NCI-H510A (cell line): ENCODE results near the gene ITK.

Experiments
- DNase-seq: peaks from one replicate; lab custom pipeline; 2025; lab: John Stamatoyannopoulos, UW

ITK gene

DNA sequence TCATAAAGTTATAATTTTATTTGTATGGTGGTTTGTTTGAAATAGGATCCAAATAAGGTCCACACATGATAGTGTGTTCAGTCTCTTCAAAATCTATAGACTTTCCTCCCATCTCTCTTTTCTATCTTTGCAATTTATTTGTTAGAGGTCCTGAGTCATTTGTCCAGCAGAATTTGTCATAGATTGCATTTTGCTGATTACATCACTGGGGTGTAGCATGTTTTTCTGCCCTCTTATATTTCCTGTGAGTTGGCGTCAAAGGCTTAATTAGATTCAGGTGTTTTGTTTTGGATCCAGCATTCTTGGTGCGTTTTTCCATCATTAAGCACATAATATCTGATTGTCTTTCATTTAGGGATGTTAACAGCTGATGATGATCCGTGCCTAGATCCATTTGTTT is 100.3 kb downstream of the ITK start:
- DNase-seq, result no peak

DNA sequence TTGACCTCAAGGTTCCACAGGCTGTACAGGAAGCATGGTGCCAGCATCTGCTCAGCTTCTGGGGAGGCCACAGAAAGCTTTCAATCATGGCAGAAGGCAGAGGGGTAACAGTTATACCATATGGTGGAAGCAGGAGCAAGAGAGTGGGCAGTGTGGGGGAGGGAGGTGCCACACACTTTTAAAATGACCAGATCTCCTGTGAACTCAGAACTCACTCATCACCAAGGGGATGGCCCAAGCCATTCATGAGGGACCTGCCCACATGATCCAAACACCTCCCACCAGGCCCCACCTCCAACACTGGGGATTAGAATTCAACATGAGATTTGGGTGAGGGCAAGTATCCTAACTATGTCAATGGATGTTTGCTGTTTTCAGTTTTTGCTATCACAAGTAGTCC is 101.5 kb downstream of the ITK start:
- no peak for DNase-seq

DNA sequence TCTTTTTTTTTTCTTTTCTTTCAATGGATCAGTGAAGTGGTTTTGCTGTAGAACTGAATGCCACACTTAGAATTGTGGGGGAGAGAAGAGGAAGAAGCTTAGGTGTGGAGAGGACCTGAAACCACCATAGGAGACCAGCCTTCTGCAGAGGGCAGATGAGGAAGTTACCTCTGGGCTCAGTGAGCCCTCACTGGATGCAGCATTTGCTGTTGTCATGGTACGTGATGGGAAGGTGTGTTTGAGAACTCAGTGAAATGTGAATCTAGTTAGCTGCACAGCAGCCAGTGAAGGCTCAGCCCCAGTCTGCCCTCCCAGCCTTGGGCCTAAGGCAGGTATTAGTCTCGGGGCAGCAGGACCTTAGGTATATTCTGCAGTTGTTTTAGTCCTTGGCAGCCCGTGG is 102.8 kb downstream of the ITK start:
- DNase-seq, result no peak

DNA sequence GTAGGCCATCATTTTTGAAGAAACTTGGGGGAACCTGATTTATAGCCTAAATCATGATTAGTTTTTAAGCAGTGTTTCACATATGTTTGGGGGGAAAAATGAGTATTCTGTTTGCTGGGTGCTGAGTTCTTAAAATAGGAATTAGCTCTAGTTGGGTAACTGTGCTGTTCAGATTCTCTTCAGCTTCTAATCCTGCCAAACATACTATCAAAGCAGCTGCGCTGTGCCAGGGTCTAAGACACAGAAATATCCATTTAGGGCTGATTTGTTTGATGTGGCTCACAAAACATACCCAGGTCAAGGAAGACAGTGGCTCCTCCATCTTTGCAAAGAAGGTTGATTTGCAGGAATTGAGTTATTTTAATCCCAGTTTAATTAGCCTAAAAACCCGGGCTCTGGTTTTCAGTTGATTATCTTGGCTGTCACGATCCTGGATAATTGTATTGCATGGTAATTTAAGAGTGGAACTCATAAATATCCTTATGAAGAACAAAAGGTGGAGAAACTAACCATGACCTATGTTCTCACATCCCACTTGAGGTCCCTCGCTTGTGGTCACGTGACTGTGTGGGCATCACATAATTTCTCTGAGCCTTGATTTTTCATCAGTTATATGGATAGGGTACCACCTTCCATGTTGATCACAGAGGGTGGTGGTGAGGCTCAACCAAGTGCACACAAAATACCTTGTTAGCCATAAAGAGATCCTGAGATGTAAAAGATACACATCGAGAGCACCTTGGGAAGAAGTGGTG is 104.0 kb downstream of the ITK start:
- DNase-seq, result no peak

DNA sequence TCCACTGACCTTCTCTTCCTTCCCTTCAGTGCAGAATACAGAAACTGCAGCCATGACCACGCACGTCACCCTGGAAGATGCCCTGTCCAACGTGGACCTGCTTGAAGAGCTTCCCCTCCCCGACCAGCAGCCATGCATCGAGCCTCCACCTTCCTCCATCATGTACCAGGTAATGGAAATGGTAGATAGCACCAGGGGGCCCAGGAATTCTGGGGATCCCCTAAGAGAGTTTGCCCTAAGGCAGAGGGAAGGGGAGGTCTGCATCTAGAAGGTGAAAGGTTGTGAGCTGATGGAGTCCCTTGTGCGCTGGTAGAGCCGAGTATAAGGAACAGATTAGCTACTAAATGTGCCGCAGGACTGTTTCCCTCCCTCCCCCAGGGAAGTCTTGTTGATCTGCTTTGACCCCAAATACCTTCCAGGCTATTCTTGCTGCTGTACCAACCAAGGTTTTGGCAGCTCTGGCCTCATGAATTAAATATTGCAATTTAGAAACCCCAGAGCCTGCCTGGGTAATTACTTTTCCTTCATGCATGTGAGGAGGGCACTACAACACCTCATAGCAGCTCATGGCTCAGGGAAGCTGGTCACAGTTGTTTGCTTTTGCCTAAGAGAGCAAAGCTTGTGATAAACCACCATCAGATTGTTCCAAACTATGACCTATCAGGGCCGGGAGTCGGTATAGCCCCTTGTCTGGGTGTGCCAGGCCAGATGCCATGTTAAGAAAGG is 104.8 kb downstream of the ITK start:
- DNase-seq, result no peak

DNA sequence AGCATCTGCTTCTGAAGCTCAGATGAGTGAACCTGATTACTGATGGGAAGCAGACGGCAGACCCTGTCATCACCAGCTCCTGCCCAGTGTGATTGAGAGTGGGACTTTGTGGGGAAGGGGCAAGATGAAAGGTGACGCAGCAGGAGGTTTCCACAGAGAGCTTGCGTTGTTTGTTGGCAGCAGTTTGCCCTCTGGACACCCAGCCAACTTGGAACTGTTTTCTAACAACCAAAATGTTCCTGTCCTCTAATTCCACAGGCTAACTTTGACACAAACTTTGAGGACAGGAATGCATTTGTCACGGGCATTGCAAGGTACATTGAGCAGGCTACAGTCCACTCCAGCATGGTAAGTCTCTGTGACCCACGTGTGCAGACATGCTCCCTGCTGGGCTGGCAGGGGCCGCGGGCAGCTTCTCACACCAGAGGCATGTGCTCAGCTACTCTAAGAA is 106.1 kb downstream of the ITK start:
- no peak for DNase-seq

DNA sequence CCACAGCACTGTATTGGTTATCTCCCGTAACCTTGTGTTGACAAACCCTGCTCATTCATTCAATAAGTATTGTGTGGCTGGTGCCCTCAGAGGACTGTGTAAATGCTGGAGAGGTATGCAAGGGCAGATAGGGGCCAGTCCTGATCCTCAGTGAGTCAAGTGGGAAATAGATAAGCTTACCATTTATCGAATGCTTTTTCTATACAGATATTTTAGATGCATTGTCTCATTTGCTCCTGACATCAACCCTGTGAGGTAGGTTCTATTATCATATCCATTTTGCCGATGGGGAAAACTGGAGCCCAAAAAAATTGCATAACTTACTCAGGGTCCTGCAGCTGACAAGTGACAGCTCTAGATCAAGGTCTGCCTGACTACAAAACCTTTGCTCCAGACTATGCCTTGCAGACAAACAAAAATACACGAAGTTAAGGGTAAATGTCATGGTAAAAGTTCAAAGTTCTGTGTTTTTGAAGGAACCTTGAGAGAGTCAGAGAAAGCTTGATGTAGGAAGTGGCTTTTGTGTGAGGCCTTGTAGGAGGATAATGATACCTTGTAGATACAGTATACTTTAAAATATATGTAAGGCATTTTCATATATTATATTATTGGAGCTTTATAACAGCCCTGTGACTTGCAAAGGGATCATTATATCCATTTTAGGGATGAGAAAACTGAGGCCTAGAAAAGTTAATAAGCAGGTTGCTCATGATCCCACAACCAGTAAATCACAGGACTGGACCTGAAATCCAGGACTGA is 107.9 kb downstream of the ITK start:
- DNase-seq, result no peak

DNA sequence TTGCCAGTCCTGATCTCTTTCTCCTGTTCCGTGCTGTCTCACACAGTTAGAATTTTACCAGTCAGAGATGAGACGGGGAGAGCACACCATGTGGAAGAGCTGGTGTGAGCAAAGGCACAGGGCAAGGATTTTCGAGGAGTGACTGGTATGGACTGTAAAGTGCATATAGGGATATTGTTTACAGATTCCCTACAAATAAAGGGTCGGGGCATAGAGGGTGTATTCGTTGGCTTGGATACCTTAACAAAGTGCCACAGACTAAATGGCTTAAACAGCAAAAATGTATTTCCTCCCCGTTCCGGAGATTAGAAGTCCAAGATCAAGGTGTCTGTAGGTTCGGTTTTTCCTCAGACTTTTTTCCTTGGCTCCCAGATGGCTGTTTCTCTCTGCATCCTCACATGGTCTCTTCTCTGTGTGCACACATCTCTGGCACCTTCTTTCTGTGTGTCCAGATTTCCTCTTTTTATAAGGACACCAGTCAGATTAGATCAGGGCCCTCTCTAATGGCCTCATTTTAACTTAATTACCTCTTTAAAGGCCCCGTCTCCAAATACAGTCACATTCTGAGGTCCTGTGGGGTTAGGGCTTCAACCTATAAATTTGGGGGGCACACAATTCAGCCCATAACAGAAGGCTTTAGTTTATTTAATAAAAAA is 108.7 kb downstream of the ITK start:
- no peak for DNase-seq

DNA sequence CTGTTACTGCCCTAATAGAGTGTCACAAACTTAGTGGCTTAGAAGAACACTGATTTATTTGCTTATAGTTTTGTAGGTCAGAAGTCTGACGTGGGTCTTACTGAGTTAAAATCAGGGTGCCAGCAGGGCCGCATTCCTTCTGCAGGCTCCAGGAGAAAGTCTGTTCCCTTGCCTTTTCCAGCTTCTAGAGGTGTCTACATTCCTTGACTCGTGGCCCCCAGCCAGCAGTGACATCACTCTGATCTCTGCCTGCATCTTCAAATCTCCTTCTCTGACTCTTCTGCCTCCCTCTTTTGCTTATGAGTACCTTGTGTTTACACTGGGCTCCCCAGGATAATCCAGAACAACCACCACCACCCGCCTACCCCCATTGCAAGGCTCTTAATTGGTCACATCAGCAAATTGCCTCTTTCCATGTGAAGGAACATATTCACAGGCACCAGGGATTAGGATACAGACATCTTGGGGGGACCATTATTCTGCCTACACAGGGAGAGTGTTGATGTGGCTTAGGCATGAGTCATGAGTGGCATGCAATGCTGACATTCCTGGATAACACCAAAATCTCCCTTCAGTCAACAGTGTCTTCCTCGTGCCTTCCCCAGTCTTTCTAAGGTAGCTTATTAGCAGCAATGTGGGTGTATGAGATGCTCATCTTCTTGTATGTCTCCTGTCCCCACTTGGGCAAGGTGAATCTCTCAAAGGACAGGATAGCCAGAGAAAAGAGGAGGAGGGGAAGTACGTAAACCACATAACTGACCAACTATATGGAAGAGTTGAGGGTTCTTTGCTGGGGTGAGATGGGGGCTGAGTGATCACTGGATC is 109.7 kb downstream of the ITK start:
- DNase-seq, result no peak

DNA sequence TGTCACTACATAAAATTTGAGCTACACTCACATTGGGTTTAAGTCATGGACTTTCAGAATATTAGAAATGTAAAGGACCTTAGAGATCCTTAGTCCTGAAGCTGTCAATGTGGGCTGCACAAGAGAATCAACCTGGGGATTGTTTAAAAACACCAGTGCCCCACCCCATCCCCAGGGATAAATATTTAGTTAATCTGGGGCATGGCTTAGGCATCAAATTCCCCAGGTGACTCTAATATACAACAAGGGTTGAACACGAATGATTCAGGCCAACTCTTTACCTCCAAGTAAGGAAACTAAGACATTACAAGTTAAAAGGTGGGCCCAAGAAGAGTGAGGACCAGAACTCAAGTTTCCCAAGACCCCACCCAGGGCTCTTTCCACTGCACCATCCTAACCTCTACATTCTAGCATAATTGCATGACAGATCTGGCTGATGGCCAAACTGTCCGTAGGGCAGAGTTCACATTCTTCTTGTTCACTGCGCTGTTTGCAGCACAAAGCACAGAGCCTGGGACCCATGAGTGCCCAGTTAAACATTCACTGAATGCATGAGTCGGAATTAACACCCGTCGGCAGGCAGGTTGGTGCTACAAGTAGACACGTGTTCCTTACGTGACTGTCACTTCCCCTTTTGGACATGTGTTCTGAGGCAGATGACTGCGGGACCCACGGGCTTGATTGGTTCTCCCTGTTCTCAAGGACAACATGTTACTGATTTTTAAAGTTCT is 110.5 kb downstream of the ITK start:
- no peak for DNase-seq

DNA sequence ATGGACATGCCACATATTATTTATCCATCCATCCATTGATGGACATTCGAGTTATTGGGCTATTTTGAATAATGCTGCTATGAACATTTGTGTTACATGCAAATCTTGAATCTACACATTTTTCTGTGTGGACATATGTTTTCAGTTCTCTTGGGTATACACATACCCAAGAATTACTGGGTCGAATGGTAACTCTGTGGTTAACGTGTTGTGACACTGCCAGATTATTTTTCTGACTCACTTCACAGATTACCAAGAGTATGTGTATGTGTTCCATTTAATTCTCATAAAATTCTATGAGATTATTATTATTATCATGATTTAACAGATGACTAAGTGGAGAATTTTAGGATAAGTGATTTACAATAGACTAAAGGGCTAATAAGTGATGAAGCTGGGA is 112.0 kb downstream of the ITK start:
- DNase-seq, result no peak

DNA sequence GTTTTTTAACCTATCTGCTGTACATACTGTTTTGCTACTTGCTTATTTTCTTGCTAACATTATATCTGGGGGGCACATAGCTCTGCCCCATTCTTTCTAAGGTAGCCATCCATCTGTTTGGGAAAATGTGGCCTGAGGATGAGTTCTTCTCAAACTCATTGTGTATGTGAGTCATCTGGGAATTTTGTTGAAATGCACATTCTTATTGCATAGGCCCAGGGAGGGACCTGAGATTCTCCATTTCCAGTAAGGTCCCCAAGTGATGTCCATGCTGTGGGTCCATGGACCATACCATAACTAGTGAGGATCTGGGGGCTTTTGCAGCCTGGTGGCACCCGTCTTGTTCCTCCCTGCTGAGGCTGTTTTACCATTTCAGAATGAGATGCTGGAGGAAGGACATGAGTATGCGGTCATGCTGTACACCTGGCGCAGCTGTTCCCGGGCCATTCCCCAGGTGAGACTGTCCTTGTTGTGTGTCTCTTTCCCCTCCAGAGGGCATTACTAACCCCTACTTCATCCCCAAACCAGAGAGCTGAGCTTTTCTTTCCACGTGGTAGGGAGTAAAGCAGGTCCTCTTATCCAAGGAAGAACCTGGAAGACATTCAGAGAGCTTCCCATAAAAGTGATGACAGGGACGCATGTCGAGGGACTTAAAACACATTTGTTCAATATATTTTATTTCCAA is 113.9 kb downstream of the ITK start:
- DNase-seq, result no peak

DNA sequence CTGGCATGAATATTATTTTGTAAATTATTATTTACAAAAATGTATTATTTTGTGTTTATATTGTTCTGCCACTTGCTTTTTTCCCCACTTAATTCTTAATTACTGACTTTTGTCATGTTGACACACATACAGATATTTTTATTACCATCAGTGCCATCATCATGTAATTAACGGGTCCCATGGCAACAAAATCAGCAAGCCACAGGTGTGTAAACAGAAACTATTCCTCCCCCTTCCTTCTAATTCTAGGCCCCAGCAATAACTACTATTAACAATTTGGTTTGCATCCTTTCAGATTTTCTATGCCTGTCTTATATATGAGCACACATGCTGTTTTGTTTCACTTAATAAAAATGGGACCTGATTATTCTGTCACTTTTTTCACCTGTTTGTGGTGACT is 114.6 kb downstream of the ITK start:
- no peak for DNase-seq

DNA sequence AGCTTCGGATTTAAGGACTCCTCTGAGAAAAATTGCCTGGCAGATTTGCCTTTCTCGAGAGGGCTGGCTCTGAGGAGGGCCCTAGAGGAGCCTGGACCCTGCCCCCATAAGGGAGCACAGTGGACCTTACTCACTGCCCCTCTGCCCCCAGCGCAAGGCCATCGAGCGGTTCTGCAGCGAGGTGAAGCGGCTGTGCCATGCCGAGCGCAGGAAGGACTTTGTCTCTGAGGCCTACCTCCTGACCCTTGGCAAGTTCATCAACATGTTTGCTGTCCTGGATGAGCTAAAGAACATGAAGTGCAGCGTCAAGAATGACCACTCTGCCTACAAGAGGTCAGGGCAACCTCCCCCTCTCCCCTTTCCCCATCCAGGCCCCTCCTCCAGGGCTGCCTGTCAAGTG is 119.9 kb downstream of the ITK start:
- no peak for DNase-seq

DNA sequence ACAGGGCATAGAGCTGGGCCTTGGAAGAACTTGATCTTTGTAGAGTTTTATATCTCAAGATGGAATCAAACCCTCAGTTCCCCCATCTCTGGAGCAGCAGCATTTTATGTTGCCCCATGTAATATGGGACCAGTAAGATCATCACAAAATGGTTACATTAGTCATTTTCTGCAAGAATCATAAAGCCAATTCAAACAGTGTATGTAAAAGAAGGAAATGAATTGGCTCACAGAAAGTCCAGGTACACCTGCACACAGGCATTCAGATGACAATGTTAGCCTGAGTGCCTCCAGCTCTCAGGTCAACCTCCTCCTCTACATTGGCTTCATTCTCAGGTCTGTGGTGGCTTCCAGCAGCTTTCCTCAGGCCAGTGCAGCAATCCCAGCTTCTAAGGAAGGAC is 120.4 kb downstream of the ITK start:
- DNase-seq, result no peak

DNA sequence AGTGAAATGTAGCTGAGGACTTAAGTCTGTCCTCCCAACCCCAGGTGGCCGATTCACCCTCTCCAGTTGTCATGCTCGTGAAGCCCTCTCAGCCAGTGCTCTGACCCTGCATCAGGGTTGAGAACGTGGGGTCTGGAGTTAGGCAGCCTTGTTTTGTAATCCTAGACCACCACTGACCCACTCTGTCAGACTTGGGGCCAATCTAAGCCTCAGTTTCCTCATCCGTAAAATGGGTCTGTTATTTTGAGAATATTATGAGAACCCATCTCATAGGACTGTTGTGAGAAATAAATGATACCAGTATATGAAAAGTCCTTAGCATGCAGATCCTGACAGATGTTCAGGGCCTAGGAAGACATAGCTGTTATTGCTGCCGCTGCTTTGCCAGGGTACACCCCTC is 122.4 kb downstream of the ITK start:
- DNase-seq, result no peak

DNA sequence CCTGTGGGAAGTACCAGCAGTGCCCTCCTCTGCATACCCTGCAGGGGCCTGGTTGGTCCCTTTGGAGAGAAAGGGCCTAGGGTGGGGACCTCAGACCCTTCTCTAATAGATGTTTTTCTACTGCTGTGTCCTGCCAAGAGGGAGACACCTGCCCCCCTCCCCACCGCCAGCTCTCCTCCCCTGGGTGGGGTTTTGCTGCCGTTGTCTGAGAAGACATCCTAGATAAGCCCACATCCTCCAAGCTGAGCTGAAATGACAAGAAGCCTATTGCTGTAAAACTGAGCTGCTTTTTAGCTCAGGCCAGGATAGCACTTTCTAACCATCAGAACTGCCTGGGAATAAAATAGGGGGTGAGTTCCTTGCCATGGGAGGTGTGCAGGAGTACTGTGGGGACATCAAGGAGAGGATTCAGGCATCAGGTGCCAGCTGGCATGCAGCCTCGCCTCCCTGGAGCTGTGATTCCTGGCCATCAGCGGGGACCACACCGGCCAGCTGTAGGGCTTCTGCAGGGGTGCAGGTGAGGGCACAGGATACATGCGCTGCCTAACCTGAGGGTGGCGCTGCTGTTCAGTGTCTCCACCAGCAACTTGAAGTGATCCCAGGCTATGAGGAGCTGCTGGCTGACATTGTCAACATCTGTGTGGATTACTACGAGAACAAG is 123.2 kb downstream of the ITK start:
- no peak for DNase-seq
